H1 (cell line): ENCODE data around the gene ARL5A.

Experiments used
- EZH2 ChIP-seq: fragments of 200-600 bp; sonication (generic); IDR thresholded peaks from 2 replicates; pipeline ENCODE4 v1.7.1; 2012; ENCODE audit warnings: low read depth, mild to moderate bottlenecking, moderate library complexity, low read length, inconsistent platforms; ENCODE audit not compliant: severe bottlenecking
- TEAD4 ChIP-seq: IDR thresholded peaks from 2 replicates; pipeline ENCODE4 v1.6.1; 2012; ENCODE audit warnings: low read depth, low read length, inconsistent platforms, mixed read lengths
- ZNF274 ChIP-seq: IDR thresholded peaks from 2 replicates; pipeline ENCODE4 v1.7.0; 2012; ENCODE audit warnings: low read length, borderline replicate concordance; ENCODE audit errors: extremely low read depth
- TF ChIP-seq, protein P1 (sequence below), 3 experiments: IDR thresholded peaks; 1 replicate in 2 of 3; 2 replicates in 1 of 3; pipeline versions ENCODE4 v1.5.1 to v1.6.1; 2011; ENCODE audit warnings: low read length in 3 of 3, mild to moderate bottlenecking in 3 of 3, inconsistent platforms in 2 of 3, low read depth in 1 of 3, moderate library complexity in 1 of 3; ENCODE audit not compliant: insufficient read depth in 1 of 3; ENCODE audit errors: control extremely low read depth in 1 of 3
- TF ChIP-seq, protein P2 (sequence below): IDR thresholded peaks from 2 replicates; pipeline ENCODE4 v1.6.1; 2012; ENCODE audit warnings: inconsistent platforms

- TF ChIP-seq, protein P1, sequence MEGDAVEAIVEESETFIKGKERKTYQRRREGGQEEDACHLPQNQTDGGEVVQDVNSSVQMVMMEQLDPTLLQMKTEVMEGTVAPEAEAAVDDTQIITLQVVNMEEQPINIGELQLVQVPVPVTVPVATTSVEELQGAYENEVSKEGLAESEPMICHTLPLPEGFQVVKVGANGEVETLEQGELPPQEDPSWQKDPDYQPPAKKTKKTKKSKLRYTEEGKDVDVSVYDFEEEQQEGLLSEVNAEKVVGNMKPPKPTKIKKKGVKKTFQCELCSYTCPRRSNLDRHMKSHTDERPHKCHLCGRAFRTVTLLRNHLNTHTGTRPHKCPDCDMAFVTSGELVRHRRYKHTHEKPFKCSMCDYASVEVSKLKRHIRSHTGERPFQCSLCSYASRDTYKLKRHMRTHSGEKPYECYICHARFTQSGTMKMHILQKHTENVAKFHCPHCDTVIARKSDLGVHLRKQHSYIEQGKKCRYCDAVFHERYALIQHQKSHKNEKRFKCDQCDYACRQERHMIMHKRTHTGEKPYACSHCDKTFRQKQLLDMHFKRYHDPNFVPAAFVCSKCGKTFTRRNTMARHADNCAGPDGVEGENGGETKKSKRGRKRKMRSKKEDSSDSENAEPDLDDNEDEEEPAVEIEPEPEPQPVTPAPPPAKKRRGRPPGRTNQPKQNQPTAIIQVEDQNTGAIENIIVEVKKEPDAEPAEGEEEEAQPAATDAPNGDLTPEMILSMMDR (IDR thresholded peaks at IDR 0.05; ENCODE audit: control extremely low read depth in 1 of 3, insufficient read depth in 1 of 3, low read depth in 1 of 3, low read length in 3 of 3), result no peak
- TF ChIP-seq, protein P2, sequence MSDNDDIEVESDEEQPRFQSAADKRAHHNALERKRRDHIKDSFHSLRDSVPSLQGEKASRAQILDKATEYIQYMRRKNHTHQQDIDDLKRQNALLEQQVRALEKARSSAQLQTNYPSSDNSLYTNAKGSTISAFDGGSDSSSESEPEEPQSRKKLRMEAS, result no peak
- TF ChIP-seq EZH2, result no peak
- TF ChIP-seq TEAD4, result no peak
- no peak for TF ChIP-seq ZNF274
Observed at GRCh38 chr2:151815821-151816489, 12.3 kb downstream of the ARL5A start.
